Omental fat pad (tissue), 4 donors: ENCODE data around the gene GIPR. TPM values are rescaled to one million over a fixed set of nuclear protein-coding genes. Genes with fewer than 3 reads are reported as not detected.

Experiments
- ATAC-seq: fragments of 150-250 bp; one replicate; pipeline ENCODE4 v1.9.1; 2016; ENCODE audit warnings: mild to moderate bottlenecking, moderate library complexity; ENCODE audit not compliant: low FRiP score
- DNase-seq: peaks from one replicate; pipeline ENCODE4 v3.0.0-alpha.2; 2019; ENCODE audit warnings: low spot score
- CTCF ChIP-seq, 3 donors: fragments of 450-650 bp; IDR thresholded peaks; one replicate each; pipeline ENCODE4 v1.5.1; 2016 to 2017; ENCODE audit warnings: antibody characterized with exemption in 3 of 3, mild to moderate bottlenecking in 3 of 3, moderate library complexity in 2 of 3
- small RNA-seq: library from RNA; depleted of rRNA; stranded (forward); fragments of <200 nt; gene quantifications from one replicate; pipeline ENCODE3, GENCODE V24; 2016
- total RNA-seq, 4 donors: library from RNA; depleted of rRNA; stranded (reverse); fragments of >200 nt; gene quantifications; one replicate each; pipeline ENCODE4 v1.1.0, GENCODE V29; 2016

Gene GIPR
- total RNA-seq, 4 donors from 2014 or later: 1.1 to 8.7 (median 2.5) TPM

- DNase-seq (no peak), ATAC-seq (no peak)
- TF ChIP-seq CTCF (IDR thresholded peaks at IDR 0.05): no peak
Observed at GRCh38 chr19:45729800-45730290, 61.8 kb downstream of the GIPR start.

- no peak for TF ChIP-seq CTCF (IDR thresholded peaks at IDR 0.05)
- peak; percentile 99 for ATAC-seq
- DNase-seq: peak; percentile 87
Observed at GRCh38 chr19:45730368-45731288, 62.6 kb downstream of the GIPR start, which contains the start of gene FBXO46. Gene FBXO46 (minus strand): TSS chr19:45730896. CDS start chr19:45713495, 17,401 bp downstream.

Small RNAs within 50 kb of the gene (small RNA-seq; reads per million reads assigned to genes)
- gene MIR642A (0.52 reads per million), gene RN7SL836P (not detected)

Other genes starting within 250 kb of the GIPR start
- 10 to 100 TPM; 63.7 to 93.8 (median 76.5) TPM for gene ERCC1, start 244.3 kb upstream of the GIPR start, total RNA-seq
- 100 to 1,000 TPM; 306 to 713 (median 395) TPM for gene FOSB, start 200.2 kb upstream of the GIPR start, total RNA-seq
- 1 to 10 TPM; 3.8 to 9.4 (median 7.0) TPM for gene RTN2, start 171.2 kb upstream of the GIPR start, total RNA-seq
- gene PPM1N, start 169.8 kb upstream of the GIPR start, total RNA-seq: 1 to 10 TPM; 1.9 to 3.8 (median 2.9) TPM
- gene VASP, start 160.7 kb upstream of the GIPR start, total RNA-seq: 100 to 1,000 TPM in 1 of 4 donors, 10 to 100 TPM in 3; 47.0 to 132 (median 68.7) TPM
- gene OPA3, start 83.4 kb upstream of the GIPR start, total RNA-seq: 10 to 100 TPM in 2 of 4 donors, 1 to 10 TPM in 2; 6.3 to 15.5 (median 11.1) TPM
- gene GPR4, start 66.0 kb upstream of the GIPR start, total RNA-seq: 10 to 100 TPM in 3 of 4 donors, 1 to 10 TPM in 1; 6.0 to 29.4 (median 12.0) TPM
- 10 to 100 TPM; 18.0 to 22.4 (median 19.9) TPM for gene EML2, start 28.8 kb upstream of the GIPR start, total RNA-seq
- 100 to 1,000 TPM; 104 to 194 (median 148) TPM for gene SNRPD2, start 23.7 kb downstream of the GIPR start, total RNA-seq
- gene QPCTL, start 24.4 kb downstream of the GIPR start, total RNA-seq: 1 to 10 TPM; 2.7 to 5.8 (median 5.2) TPM
- gene FBXO46, start 62.7 kb downstream of the GIPR start, total RNA-seq: 1 to 10 TPM; 5.8 to 7.6 (median 6.7) TPM
- gene MEIOSIN, start 65.2 kb downstream of the GIPR start, total RNA-seq: not detected
- gene SIX5, start 101.0 kb downstream of the GIPR start, total RNA-seq: 10 to 100 TPM in 1 of 4 donors, 1 to 10 TPM in 3; 4.3 to 13.4 (median 7.8) TPM
- 10 to 100 TPM in 3 of 4 donors, 1 to 10 TPM in 1; 9.4 to 30.1 (median 23.2) TPM for gene DMPK, start 114.3 kb downstream of the GIPR start, total RNA-seq
- gene DMWD, start 124.6 kb downstream of the GIPR start, total RNA-seq: 10 to 100 TPM; 26.2 to 42.5 (median 35.9) TPM
- gene RSPH6A, start 147.1 kb downstream of the GIPR start, total RNA-seq: under 1 TPM in 1 of 4 donors, not detected in 3; 0.24 TPM
- gene SYMPK, start 194.9 kb downstream of the GIPR start, total RNA-seq: 10 to 100 TPM; 17.3 to 35.2 (median 27.1) TPM
- gene FOXA3, start 196.1 kb downstream of the GIPR start, total RNA-seq: under 1 TPM in 2 of 4 donors, not detected in 2; 0.38 to 0.79 TPM
- gene IRF2BP1, start 217.9 kb downstream of the GIPR start, total RNA-seq: 10 to 100 TPM; 10.6 to 14.2 (median 11.2) TPM
- gene MYPOP, start 234.4 kb downstream of the GIPR start, total RNA-seq: 1 to 10 TPM; 1.3 to 6.8 (median 2.6) TPM
- gene NANOS2, start 246.6 kb downstream of the GIPR start, total RNA-seq: not detected